Sigmoid colon (tissue), 7 donors: ENCODE results near the gene MLXIP. TPM values are rescaled to one million over a fixed set of nuclear protein-coding genes. Genes with fewer than 3 reads are reported as not detected.

Experiments used
- DNase-seq: peaks from one replicate; pipeline ENCODE4 v3.0.0-alpha.2; 2019
- H3K27ac ChIP-seq, 4 donors: fragments of 200-600 bp; sonication (generic); one replicate each; pipeline ENCODE4 v1.5.1; 2016 to 2019; ENCODE audit warnings: mild to moderate bottlenecking in 1 of 4
- H3K27me3 ChIP-seq, 3 donors: fragments of 200-600 bp; sonication (generic); one replicate each; pipeline ENCODE4 v1.5.1; 2019; ENCODE audit warnings: mild to moderate bottlenecking in 1 of 3
- H3K36me3 ChIP-seq, 4 donors: fragments of 200-600 bp; sonication (generic); one replicate each; pipeline ENCODE4 v1.5.1; 2016 to 2019
- H3K4me1 ChIP-seq, 4 donors: fragments of 200-600 bp; sonication (generic); one replicate each; pipeline ENCODE4 v1.5.1; 2017 to 2019
- H3K4me3 ChIP-seq, 4 donors: fragments of 200-600 bp; sonication (generic); one replicate each; pipeline ENCODE4 v1.5.1; 2017 to 2019; ENCODE audit warnings: mild to moderate bottlenecking in 2 of 4, moderate library complexity in 1 of 4
- H3K9me3 ChIP-seq, 4 donors: fragments of 200-600 bp in 3 of 4; sonication (generic) in 3 of 4; one replicate each; pipeline versions ENCODE4 v1.5.1 to v1.6.1; 2013 to 2019
- EP300 ChIP-seq, 4 donors: sonication (generic); formaldehyde crosslinking; IDR thresholded peaks; one replicate each; pipeline ENCODE4 v1.6.1; 2017; ENCODE audit warnings: antibody characterized with exemption in 4 of 4
- POLR2A ChIP-seq, 2 donors: fragments of 450-650 bp; IDR thresholded peaks; one replicate each; pipeline ENCODE4 v1.6.1; 2016; ENCODE audit warnings: antibody characterized with exemption in 2 of 2, mild to moderate bottlenecking in 2 of 2, moderate library complexity in 2 of 2
- POLR2AphosphoS5 ChIP-seq, 4 donors: sonication (generic); formaldehyde crosslinking; IDR thresholded peaks; one replicate each; pipeline ENCODE4 v1.6.1; 2017; ENCODE audit warnings: antibody characterized with exemption in 4 of 4
- WGBS, 2 donors: extraction: QIAGEN DNeasy Blood & Tissue Kit; methylation state at CpG; one replicate each; pipeline ENCODE4 v1.1.7; 2013; 5-methylcytosine and 5-hydroxymethylcytosine counted together
- intact Hi-C: fragments of 100-400 bp; cut with DNase I; formaldehyde crosslinking; loops from one replicate; pipeline ENCODE4 v1.15.1; 2023
- polyA plus RNA-seq, 3 donors: library from polyadenylated mRNA; stranded (reverse); fragments of 200-250 nt; gene quantifications; one replicate each; pipeline ENCODE4 v1.2.3, GENCODE V29; 2013
- total RNA-seq, 4 donors: library from RNA; depleted of rRNA; stranded (reverse); fragments of >200 nt; gene quantifications; one replicate each; pipeline ENCODE4 v1.1.0, GENCODE V29; 2016
- TF ChIP-seq, protein P1 (sequence below), 4 experiments: fragments of 450-650 bp in 3 of 4; fragments of 200-600 bp in 1 of 4; IDR thresholded peaks; one replicate each; pipeline ENCODE4 v1.5.1; 2016 to 2019; ENCODE audit warnings: antibody characterized with exemption in 4 of 4, mild to moderate bottlenecking in 3 of 4, moderate library complexity in 2 of 4
- donor health status: healthy with polysubstance abuse.
- donor health status: Bipolar disorder and iron deficiency.
- donor health status: healthy.

Gene MLXIP
- total and polyA plus RNA-seq, 7 donors, result 15.6 to 141 (median 37.5) TPM

DNA sequence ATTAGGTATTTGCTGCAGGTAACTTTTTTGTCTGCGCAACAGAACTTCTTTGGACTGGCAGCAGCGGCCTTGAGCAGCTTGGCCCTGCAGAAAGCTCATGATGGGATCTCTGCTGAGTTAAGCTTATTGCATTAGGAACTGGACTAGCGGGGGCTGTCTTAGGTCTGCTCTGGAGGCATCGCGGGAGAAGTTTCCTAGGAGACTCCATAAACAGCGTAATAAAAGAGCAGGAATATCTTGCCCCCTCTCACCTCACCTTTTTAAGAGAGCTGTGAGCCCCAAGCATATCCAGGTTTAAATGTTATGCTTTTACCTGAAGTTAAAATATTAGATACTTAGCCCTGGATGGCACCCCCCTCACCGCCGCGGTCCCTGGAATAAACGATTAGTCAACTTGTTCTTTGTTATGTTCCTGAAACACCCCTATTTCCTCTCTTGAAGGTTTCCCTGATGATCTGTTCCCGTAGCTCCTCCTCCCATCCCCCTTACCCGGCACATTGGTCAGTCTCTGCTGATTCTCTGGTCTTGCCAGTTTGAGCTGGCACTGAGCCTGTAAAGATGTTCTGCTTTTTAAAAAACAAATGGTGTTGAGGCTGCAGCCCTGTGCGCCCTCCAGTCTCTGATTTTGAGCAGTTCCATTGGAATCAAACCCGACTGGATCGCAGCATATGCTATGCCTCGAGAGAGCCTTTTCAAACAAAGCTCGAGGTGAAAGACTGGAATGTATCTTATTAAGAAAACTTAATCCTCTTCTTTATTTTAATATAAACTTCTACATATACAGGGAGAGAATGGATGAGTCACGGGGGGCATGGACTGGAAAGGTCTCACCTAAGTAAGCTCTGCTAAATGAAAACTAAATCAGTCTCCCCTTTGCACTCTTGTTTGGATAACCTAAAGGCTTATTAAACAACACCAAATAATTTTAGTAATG is 1.9 kb downstream of the MLXIP start:
- peaks cover 0 to 77% (median 57%) of the 10 kb centered on the region in 4 donors for H3K4me1 ChIP-seq

DNA sequence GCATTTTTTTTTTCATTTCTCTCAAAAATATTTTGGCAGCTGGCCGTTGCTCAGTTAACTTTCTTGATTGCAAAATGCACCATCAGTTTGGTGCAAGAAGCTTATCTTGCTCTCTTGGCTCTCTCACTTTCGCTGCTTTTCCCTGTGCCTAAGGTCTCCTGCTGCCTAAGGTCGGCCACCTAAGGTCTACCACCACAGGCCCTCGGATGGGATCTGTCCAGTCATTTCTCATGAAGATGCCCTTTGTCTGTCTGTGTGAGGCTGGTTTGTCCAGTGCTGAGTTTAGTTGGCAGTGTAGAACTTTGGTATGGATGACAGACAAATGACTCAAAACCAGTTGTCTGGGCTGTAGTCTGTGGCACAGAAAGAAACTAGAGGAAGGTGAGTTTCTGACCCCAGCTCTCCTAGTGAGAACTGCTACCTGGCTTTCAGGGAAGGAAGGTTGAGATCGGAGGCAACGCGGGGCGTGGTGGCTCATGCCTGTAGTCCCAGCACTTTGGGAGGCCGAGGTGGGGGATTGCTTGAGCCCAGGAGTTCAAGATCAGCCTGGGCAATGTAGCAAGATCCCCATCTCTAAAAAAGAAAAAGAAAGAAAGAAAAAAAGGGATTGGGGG is 2.6 kb downstream of the MLXIP start:
- 7 to 30% methylated on average over 9 of the region's 9 CpGs for WGBS, 2 donors
- Histone ChIP-seq H3K27ac (peak overlapping the region; percentile 87 to 96 (median 90)), H3K27me3 (no peaks in the 10 kb centered on the region), H3K4me1 (peaks cover 0 to 85% (median 65%) of the 10 kb centered on the region in 4 donors), H3K9me3 (no peaks in the 10 kb centered on the region), H3K4me3 (peak overlapping the region; percentile 77 to 94 (median 90)), H3K36me3 (peaks cover 0 to 25% (median 10%) of the 10 kb centered on the region in 4 donors)
- TF ChIP-seq POLR2A (IDR thresholded peaks at IDR 0.05), result no peak
- no peak for TF ChIP-seq EP300 (IDR thresholded peaks at IDR 0.05)
- TF ChIP-seq POLR2AphosphoS5 (IDR thresholded peaks at IDR 0.05), result no peak
- TF ChIP-seq, protein P1, sequence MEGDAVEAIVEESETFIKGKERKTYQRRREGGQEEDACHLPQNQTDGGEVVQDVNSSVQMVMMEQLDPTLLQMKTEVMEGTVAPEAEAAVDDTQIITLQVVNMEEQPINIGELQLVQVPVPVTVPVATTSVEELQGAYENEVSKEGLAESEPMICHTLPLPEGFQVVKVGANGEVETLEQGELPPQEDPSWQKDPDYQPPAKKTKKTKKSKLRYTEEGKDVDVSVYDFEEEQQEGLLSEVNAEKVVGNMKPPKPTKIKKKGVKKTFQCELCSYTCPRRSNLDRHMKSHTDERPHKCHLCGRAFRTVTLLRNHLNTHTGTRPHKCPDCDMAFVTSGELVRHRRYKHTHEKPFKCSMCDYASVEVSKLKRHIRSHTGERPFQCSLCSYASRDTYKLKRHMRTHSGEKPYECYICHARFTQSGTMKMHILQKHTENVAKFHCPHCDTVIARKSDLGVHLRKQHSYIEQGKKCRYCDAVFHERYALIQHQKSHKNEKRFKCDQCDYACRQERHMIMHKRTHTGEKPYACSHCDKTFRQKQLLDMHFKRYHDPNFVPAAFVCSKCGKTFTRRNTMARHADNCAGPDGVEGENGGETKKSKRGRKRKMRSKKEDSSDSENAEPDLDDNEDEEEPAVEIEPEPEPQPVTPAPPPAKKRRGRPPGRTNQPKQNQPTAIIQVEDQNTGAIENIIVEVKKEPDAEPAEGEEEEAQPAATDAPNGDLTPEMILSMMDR (IDR thresholded peaks at IDR 0.05), result no peak
- no peak for DNase-seq
- intact Hi-C loops, result loop anchor here (5.0 kb wide), 1 partner anchor 41 kb away; no protein-coding TSS in a partner anchor

More for the DNA sequence above, 1.9 kb downstream of the MLXIP start:
- TF ChIP-seq, protein P1 (IDR thresholded peaks at IDR 0.05), result no peak
- peak in 1 of 4 donors; percentile 36 for TF ChIP-seq EP300 (IDR thresholded peaks at IDR 0.05)
- TF ChIP-seq POLR2A (IDR thresholded peaks at IDR 0.05), result peak; percentile 54 to 66
- peak; percentile 36 to 89 (median 79) for TF ChIP-seq POLR2AphosphoS5 (IDR thresholded peaks at IDR 0.05)
- Histone ChIP-seq H3K4me3 (peak overlapping the region; percentile 77 to 94 (median 90)), H3K27ac (peak overlapping the region; percentile 87 to 96 (median 90)), H3K9me3 (no peaks in the 10 kb centered on the region), H3K36me3 (peaks cover 0 to 18% (median 9%) of the 10 kb centered on the region in 4 donors), H3K27me3 (no peaks in the 10 kb centered on the region)
- DNase-seq, result peak; percentile 93
- intact Hi-C loops, result loop anchor here (5.0 kb wide), 1 partner anchor 42 kb away; no protein-coding TSS in a partner anchor
- WGBS, 2 donors, result 3 to 7% methylated on average over 18 of the region's 18 CpGs

- DNase-seq, result peak; percentile 88
- peak overlapping the region; percentile 77 to 94 (median 90) for H3K4me3 ChIP-seq
- intact Hi-C loops, result loop anchor here (5.0 kb wide), 1 partner anchor 41 kb away; no protein-coding TSS in a partner anchor
- peaks cover 0 to 25% (median 10%) of the 10 kb centered on the region in 4 donors for H3K36me3 ChIP-seq
- no peaks in the 10 kb centered on the region for H3K9me3 ChIP-seq
- H3K4me1 ChIP-seq, result peaks cover 0 to 86% (median 71%) of the 10 kb centered on the region in 4 donors
- WGBS, 2 donors, result 0 to 1% methylated on average over 7 of the region's 7 CpGs
- no peak for TF ChIP-seq POLR2A (IDR thresholded peaks at IDR 0.05)
- peak; percentile 28 to 82 (median 76) for TF ChIP-seq POLR2AphosphoS5 (IDR thresholded peaks at IDR 0.05)
- no peaks in the 10 kb centered on the region for H3K27me3 ChIP-seq
- peak overlapping the region; percentile 87 to 96 (median 90) for H3K27ac ChIP-seq
Observed at GRCh38 chr12:122081697-122082221, 3.2 kb downstream of the MLXIP start.

GRCh38 chr12:122082621-122083356 is 4.2 kb downstream of the MLXIP start:
- no peaks in the 10 kb centered on the region for H3K9me3 ChIP-seq
- no peak for DNase-seq
- intact Hi-C loops, result loop anchor here (5.0 kb wide), 1 partner anchor 40 kb away; no protein-coding TSS in a partner anchor
- no peaks in the 10 kb centered on the region for H3K27me3 ChIP-seq
- peak overlapping the region; percentile 87 to 96 (median 90) for H3K27ac ChIP-seq
- peaks cover 0 to 86% (median 74%) of the 10 kb centered on the region in 4 donors for H3K4me1 ChIP-seq
- peak overlapping the region in 3 of 4 donors; percentile 77 to 94 (median 91) for H3K4me3 ChIP-seq
- TF ChIP-seq POLR2A (IDR thresholded peaks at IDR 0.05) (no peak), EP300 (IDR thresholded peaks at IDR 0.05) (no peak), POLR2AphosphoS5 (IDR thresholded peaks at IDR 0.05) (no peak)
- TF ChIP-seq, protein P1 (IDR thresholded peaks at IDR 0.05), result no peak
- H3K36me3 ChIP-seq, result peaks cover 0 to 25% (median 10%) of the 10 kb centered on the region in 4 donors
- 8 to 34% methylated on average over 6 of the region's 6 CpGs for WGBS, 2 donors
